ENCODE data around the gene VPS4A.

- TF ChIP-seq MAX (IDR thresholded peaks at IDR 0.05; ENCODE audit: low read depth) (no peak), NFIC (IDR thresholded peaks at IDR 0.05; ENCODE audit: borderline replicate concordance) (no peak), CTCF (IDR thresholded peaks at IDR 0.05) (no peak), TCF12 (IDR thresholded peaks at IDR 0.05) (no peak), EZH2phosphoT487 (IDR thresholded peaks at IDR 0.05; ENCODE audit: borderline replicate concordance, low read depth) (no peak), YY1 (IDR thresholded peaks at IDR 0.05; ENCODE audit: low read depth) (no peak)
Observed at GRCh38 chr16:69340095-69340644, 29.0 kb downstream of the VPS4A start.
